GM12878 (cell line): ENCODE measurements around the gene RBBP8NL. TPM values are rescaled to one million over a fixed set of nuclear protein-coding genes. Genes with fewer than 3 reads are reported as not detected.

Experiments
- ATAC-seq: fragments of 200-7000 bp; cut with Tn5 transposase; 3 replicates; pipeline ENCODE4 v1.9.1; 2020; ENCODE audit warnings: mild to moderate bottlenecking, moderate library complexity
- BruUV-seq: library from RNA; stranded (reverse); fragments of 400-500 nt; replicated peaks from 2 replicates; lab custom pipeline; 2021; lab: Mats Ljungman, UMichigan
- CTCF ChIA-PET: fragments of 300-600 bp; sonication (Branson Sonifier 250); formaldehyde crosslinking; extraction: SDS; loops from one replicate; lab custom pipeline; 2021; ENCODE audit warnings: inconsistent platforms; lab: Yijun Ruan, JAX
- POLR2A ChIA-PET: fragments of 350-600 bp; formaldehyde crosslinking; extraction: SDS; loops from one replicate; lab custom pipeline; 2021; ENCODE audit warnings: inconsistent platforms; lab: Charles Lee
- RAD21 ChIA-PET: fragments of 300-600 bp; sonication (Branson Sonifier 250); formaldehyde crosslinking; loops from one replicate; lab custom pipeline; 2023; ENCODE audit warnings: antibody characterized with exemption; ENCODE audit not compliant: unreplicated experiment; lab: Charles Lee
- SMC1A ChIA-PET: fragments of 300-600 bp; sonication (Branson Sonifier 250); formaldehyde crosslinking; loops from one replicate; lab custom pipeline; 2023; ENCODE audit not compliant: unreplicated experiment, uncharacterized antibody; lab: Charles Lee
- DNase-seq: peaks from one replicate; pipeline ENCODE4 v3.0.0-alpha.2; 2011; ENCODE audit warnings: low read depth, low spot score
- FAIRE-seq: peaks from 3 replicates; lab custom pipeline; 2011; peaks lifted over from hg19 to GRCh38; lab: Jason Lieb, UNC
- H2AFZ ChIP-seq: 2 replicates; pipeline ENCODE4 v1.6.0; 2011; ENCODE audit warnings: low read depth, low read length, control low read depth; ENCODE audit not compliant: control insufficient read depth
- H3K27ac ChIP-seq: 2 replicates; pipeline ENCODE4 v1.5.1; 2011; ENCODE audit warnings: control low read depth; ENCODE audit not compliant: control insufficient read depth, insufficient read depth
- H3K27me3 ChIP-seq, 2 experiments: replicated peaks in 1 of 2; 2 replicates each; pipeline versions ENCODE4 v1.6.0 to v1.6.1; 2011; ENCODE audit warnings: low read length in 1 of 2; ENCODE audit not compliant: control insufficient read depth in 2 of 2, insufficient read depth in 2 of 2
- H3K36me3 ChIP-seq, 2 experiments: 2 replicates each; pipeline ENCODE4 v1.5.1; 2011; ENCODE audit warnings: low read length in 1 of 2; ENCODE audit not compliant: control insufficient read depth in 2 of 2, insufficient read depth in 2 of 2
- H3K4me1 ChIP-seq: 2 replicates; pipeline ENCODE4 v1.6.1; 2011; ENCODE audit warnings: mild to moderate bottlenecking, low read length, moderate library complexity, mixed read lengths; ENCODE audit not compliant: control insufficient read depth, insufficient read depth
- H3K4me2 ChIP-seq: 2 replicates; pipeline ENCODE4 v1.6.0; 2011; ENCODE audit warnings: control low read depth; ENCODE audit not compliant: control insufficient read depth, insufficient read depth
- H3K4me3 ChIP-seq: fragments of 200-600 bp; sonication (generic); 2 replicates; pipeline ENCODE4 v1.5.1; 2016
- H3K79me2 ChIP-seq: 2 replicates; pipeline ENCODE4 v1.6.0; 2011; ENCODE audit warnings: low read length; ENCODE audit not compliant: control insufficient read depth, insufficient read depth
- H3K9ac ChIP-seq: 2 replicates; pipeline ENCODE4 v1.8.0; 2011; ENCODE audit warnings: low read length, control low read depth, mixed read lengths; ENCODE audit not compliant: control insufficient read depth, insufficient read depth
- H3K9me3 ChIP-seq: replicated peaks from 3 replicates; pipeline ENCODE4 v1.5.1; 2011; ENCODE audit warnings: mild to moderate bottlenecking, low read length; ENCODE audit not compliant: control insufficient read depth, insufficient read depth
- H4K20me1 ChIP-seq: 2 replicates; pipeline ENCODE4 v1.6.0; 2011; ENCODE audit not compliant: control insufficient read depth, insufficient read depth
- BACH1 ChIP-seq: fragments of 450-650 bp; IDR thresholded peaks from 2 replicates; pipeline ENCODE4 v1.6.1; 2017; ENCODE audit warnings: mild to moderate bottlenecking, borderline replicate concordance
- BCL11A ChIP-seq: IDR thresholded peaks from 2 replicates; pipeline ENCODE4 v1.6.1; 2011; ENCODE audit warnings: low read depth, low read length
- BHLHE40 ChIP-seq, 2 experiments: fragments of 450-650 bp in 1 of 2; IDR thresholded peaks; 2 replicates each; pipeline ENCODE4 v1.6.1; 2011 to 2017; ENCODE audit warnings: low read depth in 2 of 2, borderline replicate concordance in 1 of 2, improper control_type of control experiment in 1 of 2, low read length in 1 of 2, mild to moderate bottlenecking in 1 of 2
- BMI1 ChIP-seq: fragments of 450-650 bp; IDR thresholded peaks from 2 replicates; pipeline ENCODE4 v1.6.1; 2016; ENCODE audit warnings: mild to moderate bottlenecking, moderate library complexity, borderline replicate concordance
- CREM ChIP-seq: IDR thresholded peaks from 2 replicates; pipeline ENCODE4 v1.6.1; 2014; ENCODE audit warnings: antibody characterized with exemption, low read depth
- HDAC2 ChIP-seq: fragments of 200-600 bp; sonication (generic); IDR thresholded peaks from 2 replicates; pipeline ENCODE4 v1.6.1; 2017
- MTA2 ChIP-seq: fragments of 450-650 bp; IDR thresholded peaks from 2 replicates; pipeline ENCODE4 v1.6.1; 2016; ENCODE audit warnings: low read depth, mild to moderate bottlenecking, moderate library complexity
- NRF1 ChIP-seq: conservative IDR thresholded peaks from 2 replicates; pipeline ENCODE4 v1.6.1; 2011; ENCODE audit warnings: mild to moderate bottlenecking, low read depth, low read length, improper control_type of control experiment
- SIN3A ChIP-seq: IDR thresholded peaks from 2 replicates; pipeline ENCODE4 v1.6.1; 2012; ENCODE audit warnings: low read depth, low read length, improper control_type of control experiment
- SMAD1 ChIP-seq: fragments of 450-650 bp; IDR thresholded peaks from 2 replicates; pipeline ENCODE4 v1.6.1; 2018; ENCODE audit warnings: mild to moderate bottlenecking, low read depth; ENCODE audit not compliant: partially characterized antibody
- SREBF2 ChIP-seq: IDR thresholded peaks from 2 replicates; pipeline ENCODE4 v1.6.1; 2012; ENCODE audit warnings: mild to moderate bottlenecking, low read length
- SUZ12 ChIP-seq: fragments of 200-600 bp; sonication (generic); IDR thresholded peaks from one replicate; pipeline ENCODE4 v1.6.1; 2018; ENCODE audit warnings: antibody characterized with exemption, mild to moderate bottlenecking; ENCODE audit not compliant: unreplicated experiment
- WRNIP1 ChIP-seq: IDR thresholded peaks from 2 replicates; pipeline ENCODE4 v1.6.1; 2011; ENCODE audit warnings: low read depth, low read length, improper control_type of control experiment, borderline replicate concordance
- WGBS: methylation state at CpG from one replicate; pipeline ENCODE4 v1.1.6; 2016; ENCODE audit warnings: low lambda C conversion rate; ENCODE audit not compliant: insufficient replicate concordance, insufficient coverage; ENCODE audit errors: missing lambda C conversion rate; 5-methylcytosine and 5-hydroxymethylcytosine counted together
- in situ Hi-C: fragments of 300-500 bp; cut with MboI; formaldehyde crosslinking; loops from 9 replicates; pipeline ENCODE4 v1.14.3; 2018; ENCODE audit warnings: mixed read lengths
- intact Hi-C: fragments of 100-400 bp; cut with micrococcal nuclease; formaldehyde crosslinking; loops from one replicate; pipeline ENCODE4 v1.14.2; 2022; ENCODE audit not compliant: unreplicated experiment
- polyA plus RNA-seq, 11 experiments: library from polyadenylated mRNA; depleted of rRNA in 4 of 11; unstranded in 6 of 11; stranded (reverse) in 5 of 11; fragments of >200 nt; fragmentation: Nextera tagmentation in 4 of 11; fragmentation: Illumina TruSeq in 1 of 11; extraction: Ambion mirVana in 4 of 11; extraction: Trizol in 1 of 11; gene quantifications; 1 replicate in 1 of 11; 2 replicates in 10 of 11; pipeline versions ENCODE4 v1.2.1 to v1.2.3, GENCODE V29; 2011 to 2016; ENCODE audit warnings: inconsistent platforms in 2 of 11, missing spikeins in 2 of 11, low read depth in 1 of 11
- total RNA-seq, 4 experiments: library from RNA; depleted of rRNA in 3 of 4; stranded (reverse); fragments of >200 nt in 3 of 4; fragmentation: Illumina TruSeq in 1 of 4; extraction: Trizol in 1 of 4; gene quantifications; 2 replicates each; pipeline versions ENCODE4 v1.2.1 to v1.2.3, GENCODE V29; 2013 to 2021
- TF ChIP-seq, protein P1 (sequence below): fragments of 450-650 bp; IDR thresholded peaks from 2 replicates; pipeline ENCODE4 v1.6.1; 2017; ENCODE audit warnings: low read depth, mild to moderate bottlenecking, moderate library complexity
- TF ChIP-seq, protein P2 (sequence below): IDR thresholded peaks from 2 replicates; pipeline ENCODE4 v1.6.1; 2012; ENCODE audit warnings: low read length, inconsistent platforms
- TF ChIP-seq, protein P3 (sequence below): fragments of 450-650 bp; IDR thresholded peaks from 2 replicates; pipeline ENCODE4 v1.6.1; 2017; ENCODE audit warnings: mild to moderate bottlenecking, low read depth, inconsistent platforms; ENCODE audit not compliant: poor library complexity, severe bottlenecking

The RBBP8NL gene
- total and polyA plus RNA-seq, 10 of the 15 experiments (the other 5 are each of a cell fraction or from before 2014, with no cell fraction given), result not detected

DNA sequence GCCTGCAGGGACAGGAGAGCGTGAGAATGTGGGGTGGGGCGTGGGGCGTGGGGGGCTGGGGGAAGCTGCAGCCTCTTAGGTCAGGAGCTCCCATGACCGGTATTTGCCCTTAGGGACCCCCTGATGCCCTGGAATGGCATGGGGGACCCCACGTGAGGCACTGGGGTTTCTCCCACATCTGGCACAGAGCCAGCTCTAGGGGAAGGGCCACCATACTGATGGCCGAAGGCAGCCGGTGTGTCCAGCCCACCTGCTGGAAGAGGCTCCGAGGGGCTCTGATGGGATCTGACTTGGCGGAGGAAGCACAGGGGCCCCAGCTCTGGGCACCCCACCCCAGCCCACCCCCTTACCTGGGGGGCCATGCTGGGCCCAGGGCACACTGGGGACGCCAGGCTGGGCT, 37.7 kb upstream of the RBBP8NL start (continued):
- TF ChIP-seq, protein P1, sequence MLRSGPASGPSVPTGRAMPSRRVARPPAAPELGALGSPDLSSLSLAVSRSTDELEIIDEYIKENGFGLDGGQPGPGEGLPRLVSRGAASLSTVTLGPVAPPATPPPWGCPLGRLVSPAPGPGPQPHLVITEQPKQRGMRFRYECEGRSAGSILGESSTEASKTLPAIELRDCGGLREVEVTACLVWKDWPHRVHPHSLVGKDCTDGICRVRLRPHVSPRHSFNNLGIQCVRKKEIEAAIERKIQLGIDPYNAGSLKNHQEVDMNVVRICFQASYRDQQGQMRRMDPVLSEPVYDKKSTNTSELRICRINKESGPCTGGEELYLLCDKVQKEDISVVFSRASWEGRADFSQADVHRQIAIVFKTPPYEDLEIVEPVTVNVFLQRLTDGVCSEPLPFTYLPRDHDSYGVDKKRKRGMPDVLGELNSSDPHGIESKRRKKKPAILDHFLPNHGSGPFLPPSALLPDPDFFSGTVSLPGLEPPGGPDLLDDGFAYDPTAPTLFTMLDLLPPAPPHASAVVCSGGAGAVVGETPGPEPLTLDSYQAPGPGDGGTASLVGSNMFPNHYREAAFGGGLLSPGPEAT, result no peak
- TF ChIP-seq, all 136 proteins: peak for 0

GRCh38 chr20:62464425-62464770, 37.1 kb upstream of the RBBP8NL start:
- DNase-seq, result no peak
- Histone ChIP-seq H3K27ac (no peak overlapping the region), H3K36me3 (no peaks in the 10 kb centered on the region), H3K9me3 (no peaks in the 10 kb centered on the region), H2AFZ (no peak overlapping the region), H4K20me1 (no peaks in the 10 kb centered on the region), H3K4me2 (no peak overlapping the region), H3K4me1 (no peaks in the 10 kb centered on the region), H3K4me3 (no peak overlapping the region), H3K9ac (no peak overlapping the region), H3K27me3 (no peaks in the 10 kb centered on the region), H3K79me2 (no peaks in the 10 kb centered on the region)
- intact Hi-C loops, result no loop called here
- ATAC-seq, result no peak
- POLR2A ChIA-PET, result no interaction called here
- BruUV-seq, result no TSS peak
- 57% methylated on average over 10 of the region's 10 CpGs for WGBS
- CTCF ChIA-PET, result no interaction called here
- FAIRE-seq, result no peak
- RAD21 ChIA-PET, result no interaction called here
- in situ Hi-C loops, result no loop called here
- TF ChIP-seq SIN3A, result no peak
- no peak for TF ChIP-seq BMI1
- no peak for TF ChIP-seq WRNIP1
- no peak for TF ChIP-seq SREBF2
- no peak for TF ChIP-seq CREM
- no peak for TF ChIP-seq MTA2
- TF ChIP-seq BHLHE40 (IDR thresholded peaks at IDR 0.05; ENCODE audit: borderline replicate concordance in 1 of 2, low read depth in 2 of 2, low read length in 1 of 2), result no peak
- TF ChIP-seq BCL11A, result no peak
- no peak for TF ChIP-seq BACH1
- no peak for TF ChIP-seq SUZ12
- TF ChIP-seq, protein P2, sequence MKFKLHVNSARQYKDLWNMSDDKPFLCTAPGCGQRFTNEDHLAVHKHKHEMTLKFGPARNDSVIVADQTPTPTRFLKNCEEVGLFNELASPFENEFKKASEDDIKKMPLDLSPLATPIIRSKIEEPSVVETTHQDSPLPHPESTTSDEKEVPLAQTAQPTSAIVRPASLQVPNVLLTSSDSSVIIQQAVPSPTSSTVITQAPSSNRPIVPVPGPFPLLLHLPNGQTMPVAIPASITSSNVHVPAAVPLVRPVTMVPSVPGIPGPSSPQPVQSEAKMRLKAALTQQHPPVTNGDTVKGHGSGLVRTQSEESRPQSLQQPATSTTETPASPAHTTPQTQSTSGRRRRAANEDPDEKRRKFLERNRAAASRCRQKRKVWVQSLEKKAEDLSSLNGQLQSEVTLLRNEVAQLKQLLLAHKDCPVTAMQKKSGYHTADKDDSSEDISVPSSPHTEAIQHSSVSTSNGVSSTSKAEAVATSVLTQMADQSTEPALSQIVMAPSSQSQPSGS, result no peak
- TF ChIP-seq, protein P3, sequence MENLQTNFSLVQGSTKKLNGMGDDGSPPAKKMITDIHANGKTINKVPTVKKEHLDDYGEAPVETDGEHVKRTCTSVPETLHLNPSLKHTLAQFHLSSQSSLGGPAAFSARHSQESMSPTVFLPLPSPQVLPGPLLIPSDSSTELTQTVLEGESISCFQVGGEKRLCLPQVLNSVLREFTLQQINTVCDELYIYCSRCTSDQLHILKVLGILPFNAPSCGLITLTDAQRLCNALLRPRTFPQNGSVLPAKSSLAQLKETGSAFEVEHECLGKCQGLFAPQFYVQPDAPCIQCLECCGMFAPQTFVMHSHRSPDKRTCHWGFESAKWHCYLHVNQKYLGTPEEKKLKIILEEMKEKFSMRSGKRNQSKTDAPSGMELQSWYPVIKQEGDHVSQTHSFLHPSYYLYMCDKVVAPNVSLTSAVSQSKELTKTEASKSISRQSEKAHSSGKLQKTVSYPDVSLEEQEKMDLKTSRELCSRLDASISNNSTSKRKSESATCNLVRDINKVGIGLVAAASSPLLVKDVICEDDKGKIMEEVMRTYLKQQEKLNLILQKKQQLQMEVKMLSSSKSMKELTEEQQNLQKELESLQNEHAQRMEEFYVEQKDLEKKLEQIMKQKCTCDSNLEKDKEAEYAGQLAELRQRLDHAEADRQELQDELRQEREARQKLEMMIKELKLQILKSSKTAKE, result no peak
- no peak for TF ChIP-seq NRF1
- no peak for TF ChIP-seq HDAC2
- TF ChIP-seq SMAD1, result no peak
- SMC1A ChIA-PET, result no interaction called here
